Ureter (tissue), 1 donor: ENCODE results near the gene TMEM232. TPM values are rescaled to one million over a fixed set of nuclear protein-coding genes. Genes with fewer than 3 reads are reported as not detected.
"Not testable (repeated sequence)": the region's sequence is repeated elsewhere in the genome, so short reads cannot be mapped to it uniquely, and the experiment has no call there.

Experiments
- DNase-seq: peaks from one replicate; pipeline ENCODE4 v3.0.0-alpha.2; 2020; ENCODE audit warnings: low spot score
- total RNA-seq: library from RNA; stranded (reverse); gene quantifications from one replicate; pipeline ENCODE4 v1.2.4, GENCODE V29; 2023
- donor health status: DM: yes; HTN: yes; CAD: no.

The TMEM232 gene
- total RNA-seq, 1 donor from 2014 or later = 5.7 TPM

DNA sequence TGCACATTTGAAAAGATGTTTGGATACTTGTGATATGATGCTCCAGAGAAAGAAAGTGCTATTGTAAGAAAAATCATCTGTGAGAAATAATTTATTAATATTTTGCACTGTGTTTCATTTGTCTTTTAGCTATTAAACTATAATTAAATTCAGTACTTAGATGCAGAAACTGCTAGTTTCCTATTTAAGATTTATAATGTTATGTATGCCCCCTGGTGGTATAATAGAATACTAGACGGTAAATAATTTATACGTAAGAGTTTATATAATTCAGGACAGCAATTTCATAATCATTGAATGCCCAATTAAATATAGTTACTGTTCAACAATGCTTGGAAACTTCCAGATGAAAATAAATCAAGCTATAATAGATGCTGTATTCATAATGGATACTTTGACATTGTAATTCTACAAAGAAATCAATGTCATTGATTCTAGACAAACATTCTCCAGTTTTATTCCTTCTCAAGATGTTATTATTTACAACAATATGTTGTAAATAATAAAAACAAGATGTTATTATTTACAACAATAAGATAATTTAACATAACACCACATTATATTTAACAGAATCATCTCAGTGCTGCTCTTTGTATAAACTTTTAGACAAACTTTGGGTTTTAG, 101.0 kb downstream of the TMEM232 start:
- no peak for DNase-seq

DNA sequence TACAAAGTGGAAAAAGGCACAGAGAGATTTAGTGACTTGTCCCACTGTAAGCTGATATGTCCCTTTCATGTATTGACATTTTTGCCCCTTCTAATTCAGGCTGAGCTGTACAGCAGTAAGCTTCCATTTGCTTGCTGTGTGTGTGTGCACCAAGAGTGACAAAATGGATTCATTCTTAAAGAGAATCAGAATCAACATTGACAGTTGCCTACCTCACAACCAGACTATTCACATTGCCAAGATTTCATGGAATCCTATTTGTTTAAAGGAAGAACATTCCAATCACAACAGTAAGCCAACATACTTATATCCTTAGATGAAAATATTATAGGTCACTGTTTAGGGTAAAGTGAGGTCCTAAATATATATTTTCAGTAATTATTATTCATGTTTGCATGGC, 102.6 kb downstream of the TMEM232 start:
- DNase-seq = no peak

DNA sequence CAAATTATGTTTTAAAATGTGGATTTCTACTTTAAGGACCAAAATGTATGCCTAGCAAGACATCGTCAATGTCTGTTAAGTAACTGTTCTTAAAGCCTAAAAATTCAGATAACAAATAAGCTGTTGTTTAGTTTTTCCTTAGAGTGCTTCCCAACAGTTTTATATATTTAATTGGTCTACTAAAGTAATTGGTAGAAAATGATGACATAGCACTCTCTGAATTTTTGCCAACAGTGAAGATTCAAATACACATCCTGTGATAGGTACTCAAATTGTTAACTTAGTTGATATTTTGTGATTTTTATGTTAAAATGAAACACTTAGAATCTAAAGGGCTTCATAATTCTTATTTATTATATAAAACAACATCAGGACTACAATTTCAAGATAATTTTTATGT, 107.5 kb downstream of the TMEM232 start:
- DNase-seq = no peak

DNA sequence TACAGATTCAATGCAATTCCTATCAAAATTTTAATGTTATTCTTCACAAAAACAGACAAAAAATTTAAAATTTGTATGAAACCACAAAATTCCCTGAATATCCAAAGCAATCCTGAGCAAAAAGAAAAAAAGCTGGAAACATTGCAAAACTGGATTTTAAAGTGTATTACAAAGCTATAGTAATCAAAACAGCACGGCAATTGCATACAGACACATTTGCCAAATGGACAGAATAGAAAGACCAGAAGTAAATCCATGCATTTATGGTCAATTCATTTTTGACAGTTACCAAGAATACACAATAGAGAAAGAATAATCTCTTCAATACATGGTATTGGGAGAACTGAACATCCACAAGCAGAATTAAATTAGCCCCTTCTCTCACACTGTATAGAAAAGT, 110.5 kb downstream of the TMEM232 start:
- DNase-seq = no peak

DNA sequence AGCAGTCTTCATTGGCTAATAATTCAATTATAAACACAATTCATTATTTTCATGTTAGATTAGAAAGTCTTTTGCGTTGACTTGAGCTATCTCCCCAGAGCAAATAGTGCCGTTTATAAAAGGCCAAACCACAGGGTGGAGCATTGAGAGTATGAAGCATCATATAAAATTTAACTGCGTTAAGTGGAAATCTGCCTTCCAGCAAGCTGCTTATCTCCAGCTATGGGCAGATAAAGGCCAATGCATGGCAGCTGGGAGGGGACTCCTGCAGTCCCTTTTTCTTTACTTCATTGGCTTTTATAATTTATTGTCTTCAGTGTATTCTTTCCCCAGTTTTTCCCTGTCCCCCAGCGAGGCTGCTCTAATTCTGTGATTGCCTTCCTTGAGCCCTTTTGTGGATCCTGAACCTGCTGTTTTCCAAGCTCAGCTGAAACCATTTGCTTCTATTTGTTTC, 113.7 kb downstream of the TMEM232 start:
- DNase-seq = no peak

DNA sequence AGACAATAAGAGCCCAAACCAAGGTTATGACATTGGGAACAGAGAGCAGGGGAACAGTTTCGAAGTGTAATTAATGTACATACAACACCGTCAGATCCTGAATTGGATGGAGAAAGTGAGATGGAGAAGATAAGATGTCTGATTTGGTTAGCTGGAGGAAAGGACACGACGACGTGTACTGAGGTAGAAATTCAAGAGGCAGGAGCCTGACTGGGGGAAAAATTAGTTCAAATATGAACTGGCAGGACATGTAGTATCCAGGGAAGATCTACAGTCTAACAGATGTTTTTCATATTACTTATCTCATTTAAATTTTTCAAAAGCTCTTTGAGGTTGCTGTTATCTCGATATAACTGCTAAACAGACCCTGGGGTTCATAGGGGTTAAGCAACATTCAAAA, 114.7 kb downstream of the TMEM232 start:
- no peak for DNase-seq

DNA sequence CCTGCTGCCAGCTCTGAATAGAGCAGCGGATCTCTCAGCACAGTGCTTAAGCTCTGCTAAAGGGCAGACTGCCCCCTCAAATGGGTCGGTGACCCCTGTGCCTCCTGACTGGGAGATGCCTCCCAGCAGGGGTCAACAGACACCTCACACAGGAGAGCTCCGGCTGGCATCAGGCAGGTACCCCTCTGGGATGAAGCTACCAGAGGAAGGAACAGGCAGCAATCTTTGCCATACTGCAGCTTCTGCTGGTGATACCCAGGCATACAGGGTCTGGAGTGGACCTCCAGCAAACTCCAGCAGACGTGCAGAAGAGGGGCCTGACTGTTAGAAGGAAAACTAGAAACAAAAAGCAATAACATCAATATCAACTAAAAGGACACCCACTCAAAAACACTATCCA, 131.6 kb downstream of the TMEM232 start:
- no peak for DNase-seq

DNA sequence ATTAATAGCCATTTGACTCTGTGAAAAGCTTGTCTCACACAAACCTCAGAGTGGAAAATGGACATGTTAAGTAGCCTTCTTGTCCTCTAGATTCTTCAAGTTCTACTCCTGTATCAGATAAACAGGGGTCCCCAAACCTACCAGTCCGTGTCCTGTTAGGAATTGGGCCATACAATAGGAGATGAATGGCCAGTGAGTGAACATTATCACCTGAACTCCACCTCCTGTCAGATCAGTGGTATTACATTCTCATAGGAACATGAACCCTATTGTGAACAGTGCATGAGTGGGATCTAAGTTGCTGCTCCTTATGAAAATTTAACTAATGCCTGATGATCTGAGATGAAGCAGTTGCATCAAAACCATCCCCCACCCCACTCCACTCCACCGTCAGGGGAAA, 136.3 kb downstream of the TMEM232 start:
- no peak for DNase-seq

DNA sequence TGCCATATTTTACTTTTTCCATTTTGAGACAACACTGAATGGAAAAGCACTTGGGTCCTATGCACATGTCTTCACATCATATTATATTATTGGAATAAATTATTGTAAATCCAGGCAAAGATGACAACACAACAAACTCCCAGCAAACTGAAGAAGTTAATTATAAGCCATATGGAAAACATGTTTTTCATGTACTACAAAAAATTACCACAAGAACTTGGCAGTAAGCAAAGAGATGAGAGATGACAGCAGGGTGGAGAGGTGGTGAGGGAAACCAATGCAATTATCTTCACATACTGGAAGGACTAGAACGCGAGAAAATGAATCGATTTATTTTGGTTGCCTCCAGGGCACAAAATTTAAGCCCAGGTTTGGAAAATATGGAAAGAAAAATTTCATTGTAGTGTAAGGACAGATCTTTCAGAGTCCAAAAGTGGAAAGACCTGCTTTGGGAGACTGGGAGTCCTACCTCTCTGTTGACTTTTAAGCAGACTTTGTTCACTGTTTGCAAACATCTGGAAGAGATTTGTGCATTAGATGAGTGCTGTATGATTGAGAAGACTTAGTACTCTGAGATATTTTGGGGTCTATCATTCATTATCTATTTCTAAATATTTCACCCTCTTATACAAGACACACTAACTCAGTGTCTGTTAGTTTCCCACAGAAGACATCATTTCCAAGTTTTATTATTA, 138.0 kb downstream of the TMEM232 start:
- no peak for DNase-seq

DNA sequence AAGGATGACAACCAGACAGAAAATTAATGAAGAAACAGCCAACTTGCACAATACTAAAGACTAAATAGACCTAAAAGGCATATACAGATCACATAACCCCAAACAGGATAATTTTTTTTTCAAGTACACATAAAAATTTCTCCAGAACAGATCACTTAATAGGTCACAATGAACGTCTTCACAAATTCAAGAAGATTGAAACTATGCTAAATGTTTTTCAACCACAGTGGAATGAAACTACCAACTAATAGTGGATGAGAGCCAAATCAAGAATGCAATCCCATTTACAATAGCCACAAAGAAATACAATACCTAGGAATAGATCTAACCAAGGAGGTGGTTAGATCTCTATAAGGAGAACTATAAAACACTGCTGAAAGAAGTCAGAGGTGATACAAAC, 145.8 kb downstream of the TMEM232 start:
- DNase-seq = no peak

DNA sequence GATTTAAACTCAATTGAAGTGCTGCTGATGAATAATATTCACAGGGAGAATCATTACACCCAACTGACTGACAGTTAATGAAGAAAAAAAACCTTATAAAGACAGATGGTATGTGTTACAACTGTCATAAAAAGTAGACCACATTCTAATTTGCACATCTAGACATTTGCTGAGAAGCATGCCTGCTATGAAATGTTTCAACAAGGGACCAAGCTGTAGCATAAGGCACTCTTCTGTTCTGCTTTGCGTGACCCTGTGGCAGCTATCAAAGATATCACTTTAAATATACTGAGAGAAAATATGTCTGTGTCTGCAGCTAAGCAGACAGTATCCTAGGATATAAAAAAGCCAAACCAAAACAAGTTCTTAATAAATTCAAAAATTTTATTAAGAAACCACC, 153.7 kb downstream of the TMEM232 start:
- DNase-seq = no peak

DNA sequence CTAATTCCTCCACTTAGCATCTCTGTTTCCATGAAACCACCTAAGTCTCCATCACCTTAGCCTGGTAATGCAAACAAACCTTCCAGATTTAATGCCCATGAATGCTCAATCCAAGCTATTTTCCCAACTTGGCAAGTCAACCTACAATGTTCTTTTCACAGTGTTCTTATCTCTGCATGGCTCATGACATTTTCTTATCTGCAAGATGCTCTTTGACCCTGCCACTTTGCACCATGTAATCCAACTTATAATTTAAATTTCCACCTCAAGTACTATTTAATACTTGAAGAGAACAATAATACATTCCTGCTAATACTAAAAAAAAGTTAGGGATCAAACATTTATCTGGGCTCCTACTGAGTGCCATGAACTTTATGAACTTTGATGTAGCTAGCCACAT, 164.3 kb downstream of the TMEM232 start:
- DNase-seq = no peak

DNA sequence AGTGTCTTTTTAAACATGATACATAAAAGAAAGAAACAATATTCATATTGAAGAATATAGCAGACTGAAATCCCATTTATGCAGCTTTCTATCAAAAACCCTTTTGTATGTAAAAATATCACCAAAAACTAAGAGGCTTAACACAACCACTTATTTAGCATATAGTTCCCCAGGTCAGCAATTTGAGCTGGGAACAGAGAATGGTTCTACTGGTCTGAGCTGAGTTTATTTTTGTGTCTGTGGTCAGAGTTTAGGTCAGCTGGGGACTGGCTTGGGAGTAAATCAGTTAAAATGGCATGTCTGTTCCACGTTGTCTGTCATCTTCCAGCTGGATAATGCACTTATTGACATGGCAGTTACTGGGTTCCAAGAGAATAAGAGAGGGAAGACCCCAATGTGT, 165.0 kb downstream of the TMEM232 start:
- DNase-seq = no peak

DNA sequence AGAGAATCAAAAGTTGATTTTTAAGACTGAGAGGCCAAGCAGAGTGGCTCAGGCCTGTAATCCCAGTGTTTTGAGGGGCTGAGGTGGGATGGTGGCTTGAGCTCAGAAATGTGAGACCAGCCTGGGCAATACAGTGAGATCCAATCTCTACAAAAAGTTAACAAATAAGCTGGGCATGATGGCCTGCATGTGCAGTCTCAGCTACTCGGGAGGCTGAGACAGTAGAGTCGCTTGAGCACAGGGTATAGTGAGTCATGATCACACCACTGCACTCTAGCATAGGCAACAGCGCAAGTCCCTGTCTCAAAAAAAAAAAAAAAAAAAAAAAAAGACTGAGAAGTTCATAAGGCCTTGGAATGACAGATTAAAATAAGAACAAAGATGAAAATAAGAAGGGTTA, 177.2 kb downstream of the TMEM232 start:
- DNase-seq = no peak

DNA sequence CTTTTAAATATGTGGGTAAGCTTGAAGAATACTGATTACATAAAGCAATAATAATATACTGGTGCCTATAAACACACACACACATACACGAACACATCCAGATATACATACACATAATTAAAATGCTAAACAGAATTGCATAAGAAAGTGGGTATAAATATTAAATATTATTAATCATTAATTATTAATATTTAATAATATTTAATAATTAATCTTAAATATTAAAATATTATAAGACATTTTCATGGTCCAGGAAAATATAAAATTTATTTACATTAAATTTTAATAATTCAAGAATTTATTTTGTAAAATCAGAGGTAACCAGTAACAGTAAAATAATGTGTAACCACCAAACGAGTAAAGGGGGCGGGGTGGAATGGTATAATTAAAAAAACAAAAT, 178.3 kb downstream of the TMEM232 start:
- DNase-seq = no peak

DNA sequence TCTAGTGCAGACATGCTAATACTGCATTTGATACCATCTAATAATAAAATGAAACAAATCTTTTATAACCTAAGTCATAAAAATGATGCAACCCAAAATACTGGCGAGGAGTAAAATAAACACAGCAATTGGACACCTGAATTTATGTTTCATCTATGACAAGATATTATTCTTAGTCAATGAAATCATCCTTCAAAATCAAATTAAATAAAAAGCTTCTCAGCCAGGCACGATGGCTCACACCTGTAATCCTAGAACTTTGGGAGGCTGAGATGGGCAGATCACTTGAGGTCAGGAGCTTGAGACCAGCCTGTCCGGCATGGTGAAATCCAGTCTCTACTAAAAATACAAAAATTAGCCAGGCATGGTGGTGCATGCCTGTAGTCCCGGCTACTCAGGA, 179.0 kb downstream of the TMEM232 start:
- no peak for DNase-seq

DNA sequence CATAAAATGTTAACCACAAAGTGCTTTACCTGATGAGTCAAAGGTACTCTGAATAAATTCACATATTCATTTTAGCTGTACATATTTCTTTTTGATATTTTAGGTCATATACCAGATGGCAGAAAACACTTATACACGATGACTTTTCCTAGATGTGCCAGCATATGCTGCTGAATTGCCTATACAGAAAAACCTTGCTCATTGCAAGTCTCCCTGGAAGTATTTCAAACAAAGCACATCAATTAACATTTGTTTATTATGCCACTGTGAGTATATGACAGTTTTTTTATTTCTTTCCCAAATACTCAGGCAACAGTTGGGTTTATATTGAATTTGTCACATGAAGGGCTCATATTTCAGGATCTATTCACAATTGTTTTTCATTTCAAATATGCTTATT, 180.8 kb downstream of the TMEM232 start:
- DNase-seq = no peak

DNA sequence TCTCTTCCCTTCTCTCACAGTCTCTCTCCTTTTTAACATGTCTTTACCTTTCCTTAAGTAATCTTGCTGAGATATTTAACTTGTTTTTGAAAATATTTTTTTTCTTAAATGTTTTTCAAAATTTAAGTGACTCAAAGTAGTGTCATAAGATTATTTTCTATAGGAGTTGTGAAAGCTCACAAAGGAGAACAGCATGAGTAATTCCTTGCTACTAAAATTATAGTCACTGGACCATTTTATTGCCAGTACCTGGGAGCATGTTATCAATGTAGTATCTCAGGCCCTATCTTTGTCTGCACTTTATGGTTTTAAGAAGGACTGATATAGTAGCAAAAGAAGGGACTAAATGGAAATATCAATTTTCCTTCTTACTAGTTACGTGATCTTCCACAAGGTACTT, 181.9 kb downstream of the TMEM232 start:
- DNase-seq = no peak

DNA sequence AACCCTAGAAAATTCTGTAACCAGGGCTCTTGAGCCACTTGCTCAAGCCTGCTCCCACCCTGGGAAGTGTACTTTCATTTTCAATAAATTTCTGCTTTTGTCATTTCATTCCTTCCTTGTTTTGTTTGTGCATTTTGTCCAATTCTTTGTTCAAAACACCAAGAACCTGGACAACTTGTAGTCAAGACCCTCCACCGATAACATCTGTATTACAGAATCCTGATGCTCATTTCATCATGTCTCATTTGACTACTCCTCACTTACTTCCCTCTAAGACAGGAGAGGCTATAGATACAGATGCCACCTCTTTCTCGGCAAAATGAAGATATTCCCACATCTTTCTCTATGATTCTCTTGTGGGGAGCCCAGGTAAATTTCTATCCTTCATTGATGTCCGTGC, 183.5 kb downstream of the TMEM232 start:
- DNase-seq = no peak

DNA sequence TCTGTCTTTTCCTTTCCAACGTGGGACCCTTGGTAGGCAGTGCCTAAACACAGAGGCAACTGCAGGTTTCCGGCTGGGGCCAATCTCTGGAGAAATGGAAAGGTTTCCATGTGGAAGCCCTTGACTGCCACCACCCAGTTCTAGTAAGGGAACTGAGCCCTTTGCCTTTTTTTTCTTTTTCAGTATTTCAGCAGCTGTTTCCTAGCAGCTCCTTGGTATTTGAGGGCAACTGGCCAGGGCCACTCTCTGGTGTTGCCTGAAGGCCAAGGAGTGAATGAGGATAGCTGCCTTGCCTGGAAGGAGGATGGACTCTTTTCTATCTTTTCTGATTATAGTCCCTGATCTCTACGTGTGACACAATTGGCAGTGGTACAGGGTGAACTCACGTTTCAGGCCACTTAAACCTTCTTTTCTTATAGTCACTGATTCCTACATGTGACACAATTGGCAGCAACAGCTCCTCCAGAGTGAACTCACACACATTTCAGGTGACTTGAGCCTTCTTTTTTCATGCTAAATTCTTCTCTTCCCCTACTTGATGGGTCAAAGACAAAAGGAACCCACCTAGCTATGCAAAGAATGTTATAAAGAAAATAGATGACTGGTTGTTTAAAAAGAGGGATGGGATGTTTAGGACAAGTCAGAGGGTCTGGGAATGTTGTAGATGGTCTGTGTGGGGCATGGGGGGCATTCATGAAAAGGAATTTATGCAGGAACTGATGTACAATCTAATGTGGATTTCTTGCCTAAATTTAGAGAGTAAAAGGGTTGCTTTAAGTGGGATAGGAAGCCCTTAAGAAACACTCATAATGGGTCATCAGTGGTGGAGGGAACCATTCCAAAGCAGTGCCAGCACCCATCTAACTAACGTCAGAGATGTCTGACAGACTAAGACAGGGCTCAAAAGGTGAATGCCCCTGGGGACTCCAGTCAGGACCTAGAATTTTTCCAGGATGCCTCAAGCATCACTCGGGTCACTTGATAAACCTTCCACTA, 190.1 kb downstream of the TMEM232 start:
- no peak for DNase-seq

DNA sequence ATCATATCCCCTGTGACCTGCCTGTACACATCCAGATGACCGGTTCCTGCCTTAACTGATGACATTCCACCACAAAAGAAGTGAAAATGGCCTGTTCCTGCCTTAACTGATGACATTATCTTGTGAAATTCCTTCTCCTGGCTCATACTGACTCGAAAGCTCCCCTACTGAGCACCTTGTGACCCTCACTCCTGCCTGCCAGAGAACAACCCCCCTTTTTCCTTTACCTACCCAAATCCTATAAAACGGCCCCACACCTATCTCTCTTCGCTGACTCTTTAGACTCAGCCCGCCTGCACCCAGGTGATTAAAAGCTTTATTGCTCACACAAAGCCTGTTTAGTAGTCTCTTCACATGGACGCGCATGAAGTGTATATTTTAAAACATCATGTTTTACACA, 191.3 kb downstream of the TMEM232 start:
- DNase-seq = not testable (repeated sequence)

DNA sequence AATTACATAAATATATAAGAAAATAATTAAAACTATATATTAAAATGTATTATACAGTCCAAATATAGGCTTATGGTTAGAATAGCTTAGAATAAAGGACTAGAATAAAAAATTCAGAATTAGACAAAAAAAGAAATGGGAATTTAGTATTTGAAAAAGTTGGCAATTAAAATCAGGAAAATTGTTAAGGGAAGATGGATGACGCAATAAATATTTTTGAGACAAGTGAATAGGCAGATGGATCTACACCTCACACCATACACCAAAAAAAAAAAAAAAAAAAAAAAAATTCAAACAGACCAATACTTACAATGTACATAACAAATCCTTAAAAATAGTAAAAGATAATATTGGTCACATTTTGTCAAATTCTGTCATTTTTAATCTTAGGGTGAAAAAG, 200.7 kb downstream of the TMEM232 start:
- no peak for DNase-seq

DNA sequence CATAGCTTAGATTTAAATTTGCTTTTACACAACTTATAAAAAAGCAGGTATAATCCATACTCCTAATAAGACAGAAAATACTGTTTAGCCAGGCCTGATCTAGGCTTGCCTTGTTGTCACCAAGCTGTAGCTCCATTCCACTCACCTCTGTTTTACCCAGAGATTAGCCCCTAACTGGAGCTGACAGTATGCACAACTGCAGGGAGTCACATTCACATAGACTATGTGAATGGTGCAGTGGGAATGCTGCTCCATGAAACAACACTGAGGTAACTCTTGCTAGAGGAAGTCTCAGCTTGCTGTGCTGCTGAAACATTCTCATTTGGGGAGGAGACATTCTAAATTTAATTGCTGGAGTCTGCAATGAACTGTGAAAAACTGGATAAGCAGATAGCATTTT, 209.1 kb downstream of the TMEM232 start:
- DNase-seq = no peak
